H1 (cell line): Measurements from ENCODE around the gene CRYBB3. TPM values are rescaled to one million over a fixed set of nuclear protein-coding genes. Genes with fewer than 3 reads are reported as not detected.

Experiments used
- CTCF ChIA-PET: fragments of 300-600 bp; sonication (Branson Sonifier 250); formaldehyde crosslinking; loops from one replicate; lab custom pipeline; 2021; ENCODE audit not compliant: partially characterized antibody; lab: Charles Lee
- POLR2A ChIA-PET: fragments of 300-600 bp; sonication (Branson Sonifier 250); formaldehyde crosslinking; loops from one replicate; lab custom pipeline; 2021; ENCODE audit warnings: inconsistent platforms; ENCODE audit not compliant: partially characterized antibody; lab: Charles Lee
- DNase-seq, 2 experiments: peaks; one replicate each; pipeline versions ENCODE4 v3.0.0 to v3.0.0-alpha.2; 2010 to 2022; ENCODE audit warnings: low spot score in 2 of 2, low read depth in 1 of 2, mixed read lengths in 1 of 2
- FAIRE-seq: peaks from 2 replicates; lab custom pipeline; 2011; peaks lifted over from hg19 to GRCh38; lab: Jason Lieb, UNC
- H2AFZ ChIP-seq: 2 replicates; pipeline ENCODE4 v1.8.1; 2012; ENCODE audit warnings: low read length, inconsistent platforms
- H2AK5ac ChIP-seq: 2 replicates; pipeline ENCODE4 v1.6.1; 2013; ENCODE audit warnings: low read depth, low read length
- H2BK120ac ChIP-seq: replicated peaks from 2 replicates; pipeline ENCODE3; 2013; ENCODE audit warnings: low read depth, low read length, inconsistent platforms
- H2BK12ac ChIP-seq: 2 replicates; pipeline ENCODE4 v1.6.1; 2013; ENCODE audit warnings: low read depth, low read length
- H2BK15ac ChIP-seq: 2 replicates; pipeline ENCODE4 v1.6.1; 2013; ENCODE audit warnings: low read length
- H2BK20ac ChIP-seq: 2 replicates; pipeline ENCODE4 v1.6.1; 2013; ENCODE audit warnings: low read length
- H2BK5ac ChIP-seq: 2 replicates; pipeline ENCODE4 v1.6.1; 2013; ENCODE audit warnings: low read depth, low read length
- H3K14ac ChIP-seq: 2 replicates; pipeline ENCODE4 v1.6.1; 2013; ENCODE audit warnings: inconsistent platforms; ENCODE audit not compliant: insufficient read length
- H3K18ac ChIP-seq: 2 replicates; pipeline ENCODE4 v1.6.1; 2013; ENCODE audit warnings: low read length; ENCODE audit errors: extremely low read depth
- H3K23ac ChIP-seq: 2 replicates; pipeline ENCODE4 v1.6.1; 2013; ENCODE audit warnings: inconsistent platforms; ENCODE audit not compliant: insufficient read length
- H3K23me2 ChIP-seq: 2 replicates; pipeline ENCODE4 v1.6.1; 2013; ENCODE audit warnings: low read depth, low read length
- H3K27ac ChIP-seq: 2 replicates; pipeline ENCODE4 v1.6.1; 2011; ENCODE audit warnings: low read depth, low read length, inconsistent platforms
- H3K27me3 ChIP-seq, 4 experiments: replicated peaks in 1 of 4; 1 replicate in 1 of 4; 2 replicates in 3 of 4; pipeline versions ENCODE4 v1.6.1 to v1.8.1; 2011 to 2013; ENCODE audit warnings: low read length in 3 of 4, mild to moderate bottlenecking in 3 of 4, inconsistent platforms in 2 of 4, mixed read lengths in 2 of 4, moderate library complexity in 1 of 4; ENCODE audit not compliant: control insufficient read depth in 3 of 4, insufficient read depth in 3 of 4; ENCODE audit errors: extremely low read depth in 1 of 4
- H3K36me3 ChIP-seq, 4 experiments: 2 replicates each; pipeline versions ENCODE4 v1.6.1 to v1.8.1; 2011 to 2013; ENCODE audit warnings: mild to moderate bottlenecking in 4 of 4, low read length in 3 of 4, moderate library complexity in 2 of 4, control low read depth in 1 of 4, inconsistent platforms in 1 of 4; ENCODE audit not compliant: insufficient read depth in 4 of 4, control insufficient read depth in 2 of 4
- H3K4ac ChIP-seq: replicated peaks from 2 replicates; pipeline ENCODE3; 2013; ENCODE audit warnings: low read length, low read depth, mixed read lengths, inconsistent platforms; ENCODE audit not compliant: insufficient read length
- H3K4me1 ChIP-seq, 4 experiments: replicated peaks in 1 of 4; 1 replicate in 1 of 4; 2 replicates in 3 of 4; pipeline versions ENCODE4 v1.6.1 to v1.8.1; 2011 to 2013; ENCODE audit warnings: low read length in 3 of 4, inconsistent platforms in 2 of 4, mixed read lengths in 1 of 4; ENCODE audit not compliant: insufficient read depth in 4 of 4, control insufficient read depth in 3 of 4
- H3K4me2 ChIP-seq, 2 experiments: 2 replicates each; pipeline versions ENCODE4 v1.6.1 to v1.8.1; 2011 to 2013; ENCODE audit warnings: low read depth in 2 of 2, low read length in 2 of 2, control low read depth in 1 of 2, inconsistent platforms in 1 of 2, mild to moderate bottlenecking in 1 of 2; ENCODE audit not compliant: insufficient read depth in 1 of 2
- H3K4me3 ChIP-seq, 4 experiments: fragments of 200-600, 300-600 bp in 1 of 4; sonication (generic), shearing (Covaris generic), sonication (Bioruptor Twin) in 1 of 4; 2 replicates each; pipeline versions ENCODE4 v1.5.1 to v1.8.1; 2011 to 2016; ENCODE audit warnings: low read length in 4 of 4, low read depth in 3 of 4, control low read depth in 2 of 4, inconsistent platforms in 2 of 4, mild to moderate bottlenecking in 2 of 4, mixed read lengths in 1 of 4, moderate library complexity in 1 of 4; ENCODE audit not compliant: insufficient read depth in 2 of 4; ENCODE audit errors: extremely low read depth in 1 of 4
- H3K56ac ChIP-seq: replicated peaks from 2 replicates; pipeline ENCODE3; 2013; ENCODE audit warnings: low read depth, mild to moderate bottlenecking, mixed read lengths, low read length, inconsistent platforms; ENCODE audit not compliant: insufficient read length
- H3K79me1 ChIP-seq: 2 replicates; pipeline ENCODE4 v1.6.1; 2013; ENCODE audit warnings: low read depth, low read length, control low read depth
- H3K79me2 ChIP-seq, 2 experiments: 2 replicates each; pipeline versions ENCODE4 v1.6.1 to v1.8.1; 2012 to 2013; ENCODE audit warnings: low read length in 2 of 2, mild to moderate bottlenecking in 2 of 2, inconsistent platforms in 1 of 2; ENCODE audit not compliant: insufficient read depth in 2 of 2, control insufficient read depth in 1 of 2
- H3K9ac ChIP-seq, 4 experiments: replicated peaks in 1 of 4; 1 replicate in 1 of 4; 2 replicates in 3 of 4; pipeline versions ENCODE4 v1.6.1 to v1.8.1; 2011 to 2013; ENCODE audit warnings: low read depth in 3 of 4, low read length in 3 of 4, control low read depth in 2 of 4, mild to moderate bottlenecking in 2 of 4, moderate library complexity in 2 of 4, inconsistent platforms in 1 of 4; ENCODE audit errors: extremely low read depth in 1 of 4
- H3K9me3 ChIP-seq, 2 experiments: 2 replicates each; pipeline versions ENCODE4 v1.6.1 to v1.8.1; 2012 to 2013; ENCODE audit warnings: mild to moderate bottlenecking in 2 of 2, moderate library complexity in 2 of 2, control low read depth in 1 of 2, inconsistent platforms in 1 of 2, low read depth in 1 of 2, low read length in 1 of 2, mixed read lengths in 1 of 2; ENCODE audit not compliant: insufficient read depth in 2 of 2
- H4K20me1 ChIP-seq, 2 experiments: replicated peaks in 1 of 2; 2 replicates each; pipeline versions ENCODE3 to v1.8.1; 2011 to 2013; ENCODE audit warnings: inconsistent platforms in 2 of 2, low read length in 2 of 2, mild to moderate bottlenecking in 1 of 2; ENCODE audit not compliant: insufficient read depth in 2 of 2, control insufficient read depth in 1 of 2
- H4K5ac ChIP-seq: 2 replicates; pipeline ENCODE4 v1.6.1; 2013; ENCODE audit warnings: low read length, low read depth, mixed read lengths, inconsistent platforms; ENCODE audit not compliant: insufficient read length
- H4K8ac ChIP-seq: 2 replicates; pipeline ENCODE4 v1.8.0; 2013; ENCODE audit warnings: mild to moderate bottlenecking, moderate library complexity, low read length, inconsistent platforms; ENCODE audit not compliant: insufficient read depth; ENCODE audit errors: extremely low read depth
- H4K91ac ChIP-seq: replicated peaks from 2 replicates; pipeline ENCODE3; 2013; ENCODE audit warnings: low read length, mixed read lengths, inconsistent platforms; ENCODE audit not compliant: insufficient read length
- RAD21 ChIP-seq, 2 experiments: IDR thresholded peaks in 1 of 2; conservative IDR thresholded peaks in 1 of 2; 2 replicates each; pipeline ENCODE4 v1.6.1; 2011; ENCODE audit warnings: low read depth in 2 of 2, low read length in 2 of 2, improper control_type of control experiment in 1 of 2, inconsistent platforms in 1 of 2, mild to moderate bottlenecking in 1 of 2, moderate library complexity in 1 of 2
- RBBP5 ChIP-seq: IDR thresholded peaks from 2 replicates; pipeline ENCODE4 v1.7.1; 2012; ENCODE audit warnings: low read depth, mild to moderate bottlenecking, inconsistent platforms, low read length, moderate library complexity, borderline replicate concordance
- RNF2 ChIP-seq: fragments of 200-900, 300-1000 bp; sonication (generic); IDR thresholded peaks from 2 replicates; pipeline ENCODE4 v1.7.1; 2016; ENCODE audit warnings: borderline replicate concordance, low read depth, mild to moderate bottlenecking, antibody characterized with exemption, low read length; ENCODE audit not compliant: poor library complexity, severe bottlenecking; ENCODE audit errors: missing control alignments
- WGBS, 2 experiments: shearing (Covaris generic) in 1 of 2; methylation state at CpG; one replicate each; pipeline versions ENCODE4 v1.1.6 to v1.1.7; 2013 to 2015; ENCODE audit warnings: low lambda C conversion rate in 2 of 2, mixed read lengths in 2 of 2, inconsistent platforms in 1 of 2, low coverage in 1 of 2, missing lambda C conversion rate in 1 of 2; ENCODE audit not compliant: insufficient replicate concordance in 2 of 2, insufficient coverage in 1 of 2, insufficient read length in 1 of 2; ENCODE audit errors: extremely low coverage in 1 of 2, missing lambda C conversion rate in 1 of 2; 5-methylcytosine and 5-hydroxymethylcytosine counted together
- polyA plus RNA-seq, 7 experiments: library from polyadenylated mRNA; depleted of rRNA in 3 of 7; stranded (reverse) in 5 of 7; unstranded in 2 of 7; fragments of >200 nt in 5 of 7; fragments of 200-250 nt in 2 of 7; gene quantifications; 1 replicate in 5 of 7; 2 replicates in 1 of 7; 4 replicates in 1 of 7; pipeline versions ENCODE4 v1.2.1 to v1.2.3, GENCODE V29; 2011 to 2013; ENCODE audit warnings: missing spikeins in 2 of 7, mixed read lengths in 2 of 7
- total RNA-seq: library from RNA; stranded (reverse); fragmentation: NEBNext Ultra II Directional; extraction: Animal tissue kit (Norgen Biotek cat#: 25700); gene quantifications from 2 replicates; pipeline ENCODE4 v1.2.1, GENCODE V29; 2021
- TF ChIP-seq, protein P1 (sequence below), 3 experiments: IDR thresholded peaks; 1 replicate in 2 of 3; 2 replicates in 1 of 3; pipeline versions ENCODE4 v1.5.1 to v1.6.1; 2011; ENCODE audit warnings: low read length in 3 of 3, mild to moderate bottlenecking in 3 of 3, inconsistent platforms in 2 of 3, low read depth in 1 of 3, moderate library complexity in 1 of 3; ENCODE audit not compliant: insufficient read depth in 1 of 3; ENCODE audit errors: control extremely low read depth in 1 of 3

CRYBB3 gene
- total and polyA plus RNA-seq, 2 of the 8 experiments (the other 6 are each of a cell fraction or from before 2014, with no cell fraction given) = 0.44 to 0.58 TPM

DNA sequence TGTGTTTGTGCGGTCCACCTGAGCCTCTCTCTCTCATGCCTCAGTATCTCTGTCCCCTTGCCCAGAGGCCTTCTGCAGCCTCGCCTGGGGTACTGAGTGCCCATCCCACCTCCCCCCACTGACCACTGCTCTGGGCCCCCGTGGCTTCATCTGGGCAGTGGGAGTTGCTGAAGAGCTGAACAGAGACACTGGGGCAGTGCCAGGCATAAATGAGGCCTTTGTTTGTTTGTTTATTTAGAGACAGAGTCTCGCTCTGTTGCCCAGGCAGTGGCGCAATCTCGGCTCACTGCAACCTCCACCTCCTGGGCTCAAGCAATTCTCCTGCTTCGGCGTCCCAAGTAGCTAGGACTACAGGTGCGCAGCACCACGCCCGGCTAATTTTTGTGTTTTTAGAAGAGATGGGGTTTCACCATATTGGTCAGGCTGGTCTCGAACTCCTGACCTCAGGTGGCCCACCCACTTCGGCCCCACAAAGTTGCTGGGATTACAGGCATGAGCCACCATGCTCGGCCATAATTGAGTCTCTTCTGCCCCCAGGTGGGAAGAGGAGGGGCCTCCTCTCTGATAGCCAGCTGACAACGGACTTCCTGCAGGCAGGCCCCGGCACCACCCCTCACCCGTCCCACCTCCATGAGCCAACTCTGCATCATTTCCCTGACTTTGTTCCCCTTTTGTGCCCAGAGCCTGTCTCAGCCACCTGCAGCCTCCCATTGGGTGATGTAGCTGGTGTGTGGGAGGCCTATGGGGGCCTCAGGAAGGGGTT, 9.3 kb downstream of the CRYBB3 start:
- POLR2A ChIA-PET = no interaction called here
- Histone ChIP-seq H2BK15ac (no peak overlapping the region), H2BK5ac (no peak overlapping the region), H4K91ac (no peak overlapping the region), H2AFZ (no peak overlapping the region), H3K27me3 (no peaks in the 10 kb centered on the region), H3K27ac (no peak overlapping the region), H3K23ac (no peak overlapping the region), H3K9me3 (peaks cover 3 to 5% of the 10 kb centered on the region in 2 experiments; a peak in 1 of 4 replicates), H2AK5ac (no peak overlapping the region), H3K4me1 (peaks cover 0 to 2% (median 0%) of the 10 kb centered on the region in 4 experiments; a peak in 1 of 7 replicates), H3K36me3 (no peaks in the 10 kb centered on the region), H3K4me3 (no peak overlapping the region), H4K8ac (peak overlapping the region; percentile 38; the same call in 1 of the 2 replicates), H2BK120ac (no peak overlapping the region), H3K4me2 (no peak overlapping the region), H4K20me1 (no peaks in the 10 kb centered on the region), H3K56ac (no peak overlapping the region), H3K14ac (no peak overlapping the region), H2BK12ac (no peak overlapping the region), H3K4ac (no peak overlapping the region), H2BK20ac (no peak overlapping the region), H3K9ac (no peak overlapping the region), H3K23me2 (peaks cover 4% of the 10 kb centered on the region; the same call in 1 of the 2 replicates), H3K18ac (no peak overlapping the region), H3K79me2 (no peaks in the 10 kb centered on the region), H3K79me1 (no peaks in the 10 kb centered on the region), H4K5ac (no peak overlapping the region)
- TF ChIP-seq RNF2 (no peak), RBBP5 (no peak), RAD21 (IDR thresholded peaks at IDR 0.05 in 1 of 2, conservative IDR thresholded peaks at IDR 0.05 in 1 of 2; ENCODE audit: low read depth in 2 of 2, low read length in 2 of 2) (peak; percentile 30 to 48; a peak in 2 of 4 replicates)
- TF ChIP-seq, protein P1, sequence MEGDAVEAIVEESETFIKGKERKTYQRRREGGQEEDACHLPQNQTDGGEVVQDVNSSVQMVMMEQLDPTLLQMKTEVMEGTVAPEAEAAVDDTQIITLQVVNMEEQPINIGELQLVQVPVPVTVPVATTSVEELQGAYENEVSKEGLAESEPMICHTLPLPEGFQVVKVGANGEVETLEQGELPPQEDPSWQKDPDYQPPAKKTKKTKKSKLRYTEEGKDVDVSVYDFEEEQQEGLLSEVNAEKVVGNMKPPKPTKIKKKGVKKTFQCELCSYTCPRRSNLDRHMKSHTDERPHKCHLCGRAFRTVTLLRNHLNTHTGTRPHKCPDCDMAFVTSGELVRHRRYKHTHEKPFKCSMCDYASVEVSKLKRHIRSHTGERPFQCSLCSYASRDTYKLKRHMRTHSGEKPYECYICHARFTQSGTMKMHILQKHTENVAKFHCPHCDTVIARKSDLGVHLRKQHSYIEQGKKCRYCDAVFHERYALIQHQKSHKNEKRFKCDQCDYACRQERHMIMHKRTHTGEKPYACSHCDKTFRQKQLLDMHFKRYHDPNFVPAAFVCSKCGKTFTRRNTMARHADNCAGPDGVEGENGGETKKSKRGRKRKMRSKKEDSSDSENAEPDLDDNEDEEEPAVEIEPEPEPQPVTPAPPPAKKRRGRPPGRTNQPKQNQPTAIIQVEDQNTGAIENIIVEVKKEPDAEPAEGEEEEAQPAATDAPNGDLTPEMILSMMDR (IDR thresholded peaks at IDR 0.05; ENCODE audit: control extremely low read depth in 1 of 3, insufficient read depth in 1 of 3, low read depth in 1 of 3, low read length in 3 of 3) = peak in 2 of 3 experiments; percentile 10 to 17; a peak in 2 of 4 replicates
- CTCF ChIA-PET = interaction anchor here (0.9 to 1.2 kb wide), 3 partner anchors 11 to 139 kb away, joined by 3 to 6 read pairs (median 3); partner anchors contain the start of gene CRYBB2
- no peak for FAIRE-seq
- no peak for DNase-seq
- 91% methylated on average over 17 of the region's 17 CpGs; no CpG with 5 or more reads in 1 of the 2 experiments for WGBS, 2 experiments
